GM18873 (cell line): Measurements from ENCODE around the gene MDFI.
"Not testable (repeated sequence)": the region's sequence is repeated elsewhere in the genome, so short reads cannot be mapped to it uniquely, and the experiment has no call there.

Experiments used
- ATAC-seq: cut with Tn5 transposase; IDR thresholded peaks from one replicate; pipeline ENCODE4 v1.9.1; 2021; ENCODE audit warnings: mild to moderate bottlenecking, moderate library complexity, moderate number of reproducible peaks; ENCODE audit not compliant: unreplicated experiment, low FRiP score

MDFI gene

GRCh38 chr6:41602422-41602743 is 35.9 kb upstream of the MDFI start:
- ATAC-seq = no peak

GRCh38 chr6:41602864-41603608 is 35.2 kb upstream of the MDFI start:
- no peak for ATAC-seq

- no peak for ATAC-seq
These were observed 34.3 kb upstream of the MDFI start for GRCh38 chr6:41604006-41604405.

- ATAC-seq = no peak
These were observed 32.6 kb upstream of the MDFI start for GRCh38 chr6:41605649-41606048.

- no peak for ATAC-seq
These were observed 31.2 kb upstream of the MDFI start for GRCh38 chr6:41607036-41607435.

GRCh38 chr6:41607736-41608135 is 30.5 kb upstream of the MDFI start:
- ATAC-seq = no peak

GRCh38 chr6:41608443-41609151 is 29.7 kb upstream of the MDFI start:
- no peak for ATAC-seq

GRCh38 chr6:41614715-41615114 is 23.6 kb upstream of the MDFI start:
- no peak for ATAC-seq

- no peak for ATAC-seq
These were observed 23.0 kb upstream of the MDFI start for GRCh38 chr6:41615311-41615710.

- no peak for ATAC-seq
These were observed 19.7 kb upstream of the MDFI start for GRCh38 chr6:41618598-41618997.

GRCh38 chr6:41619193-41619592 is 19.1 kb upstream of the MDFI start:
- ATAC-seq = not testable (repeated sequence)

- ATAC-seq = no peak
These were observed 16.9 kb upstream of the MDFI start for GRCh38 chr6:41621367-41621766.

- no peak for ATAC-seq
These were observed 16.5 kb upstream of the MDFI start for GRCh38 chr6:41621802-41622201.

- ATAC-seq = no peak
These were observed 15.9 kb upstream of the MDFI start for GRCh38 chr6:41622206-41622988.

- ATAC-seq = no peak
These were observed 14.9 kb upstream of the MDFI start for GRCh38 chr6:41623330-41623729.

- no peak for ATAC-seq
These were observed 13.5 kb upstream of the MDFI start for GRCh38 chr6:41624621-41625380.

GRCh38 chr6:41625442-41625841 is 12.8 kb upstream of the MDFI start:
- ATAC-seq = no peak

- no peak for ATAC-seq
These were observed 12.2 kb upstream of the MDFI start for GRCh38 chr6:41626022-41626421.

- ATAC-seq = no peak
These were observed 11.4 kb upstream of the MDFI start for GRCh38 chr6:41626917-41627316.

- no peak for ATAC-seq
These were observed 9.1 kb upstream of the MDFI start for GRCh38 chr6:41629128-41629527.

- no peak for ATAC-seq
These were observed 8.2 kb upstream of the MDFI start for GRCh38 chr6:41630069-41630468.
